ENCODE measurements around the gene CRB3. TPM values are rescaled to one million over a fixed set of nuclear protein-coding genes. Genes with fewer than 3 reads are reported as not detected.
A peak's percentile ranks its signal among the peaks of the same experiment; 100 is the strongest.

Gene CRB3
- total RNA-seq, 4 donors from 2014 or later = 0.75 TPM; not detected in 3

DNA sequence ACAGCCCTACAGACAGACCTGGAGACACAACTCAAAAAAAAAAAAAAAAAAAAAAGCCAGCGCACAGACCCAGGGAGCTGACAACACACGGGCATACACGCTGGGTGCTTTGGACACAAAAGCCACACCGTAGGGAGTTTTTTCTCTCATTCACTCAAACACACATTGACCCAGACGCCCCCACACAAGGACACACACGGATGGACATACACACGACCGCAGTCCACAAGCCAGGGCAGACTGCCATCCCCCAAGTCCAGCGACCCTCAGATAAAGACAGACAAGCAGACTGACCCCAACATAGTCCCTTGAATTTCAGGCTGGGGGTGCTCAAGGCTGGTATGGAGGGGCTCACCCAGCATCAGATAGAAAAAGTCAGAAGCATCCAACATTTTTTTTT is 50.0 kb downstream of the CRB3 start:
- no peaks in the 10 kb centered on the region for H3K27me3 ChIP-seq
- no peak for ATAC-seq
- H3K36me3 ChIP-seq = no peaks in the 10 kb centered on the region
- no peaks in the 10 kb centered on the region for H3K9me3 ChIP-seq
- H3K27ac ChIP-seq = no peak overlapping the region
- H3K4me1 ChIP-seq = peaks cover 2 to 5% of the 10 kb centered on the region in 2 donors
- intact Hi-C loops (cut with DNase I; ENCODE audit: low total_unique reads) (no loop called here), in situ Hi-C loops (cut with MboI; ENCODE audit: low sequenced_read_pairs in 4 of 4) (loop anchor here in 3 of 4 donors (10.0 to 25.0 kb wide), 3 partner anchors 121 to 348 kb away; partner anchors contain the start of genes GPR108 (in 1 of the 3) and TRIP10 (in 1 of the 3))
- TF ChIP-seq POLR2A (IDR thresholded peaks at IDR 0.05) = no peak
- TF ChIP-seq, protein P1, sequence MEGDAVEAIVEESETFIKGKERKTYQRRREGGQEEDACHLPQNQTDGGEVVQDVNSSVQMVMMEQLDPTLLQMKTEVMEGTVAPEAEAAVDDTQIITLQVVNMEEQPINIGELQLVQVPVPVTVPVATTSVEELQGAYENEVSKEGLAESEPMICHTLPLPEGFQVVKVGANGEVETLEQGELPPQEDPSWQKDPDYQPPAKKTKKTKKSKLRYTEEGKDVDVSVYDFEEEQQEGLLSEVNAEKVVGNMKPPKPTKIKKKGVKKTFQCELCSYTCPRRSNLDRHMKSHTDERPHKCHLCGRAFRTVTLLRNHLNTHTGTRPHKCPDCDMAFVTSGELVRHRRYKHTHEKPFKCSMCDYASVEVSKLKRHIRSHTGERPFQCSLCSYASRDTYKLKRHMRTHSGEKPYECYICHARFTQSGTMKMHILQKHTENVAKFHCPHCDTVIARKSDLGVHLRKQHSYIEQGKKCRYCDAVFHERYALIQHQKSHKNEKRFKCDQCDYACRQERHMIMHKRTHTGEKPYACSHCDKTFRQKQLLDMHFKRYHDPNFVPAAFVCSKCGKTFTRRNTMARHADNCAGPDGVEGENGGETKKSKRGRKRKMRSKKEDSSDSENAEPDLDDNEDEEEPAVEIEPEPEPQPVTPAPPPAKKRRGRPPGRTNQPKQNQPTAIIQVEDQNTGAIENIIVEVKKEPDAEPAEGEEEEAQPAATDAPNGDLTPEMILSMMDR (IDR thresholded peaks at IDR 0.05 in 4 of 5, conservative IDR thresholded peaks at IDR 0.05 in 1 of 5) = no peak
- no peak for DNase-seq
- H3K4me3 ChIP-seq = no peak overlapping the region

DNA sequence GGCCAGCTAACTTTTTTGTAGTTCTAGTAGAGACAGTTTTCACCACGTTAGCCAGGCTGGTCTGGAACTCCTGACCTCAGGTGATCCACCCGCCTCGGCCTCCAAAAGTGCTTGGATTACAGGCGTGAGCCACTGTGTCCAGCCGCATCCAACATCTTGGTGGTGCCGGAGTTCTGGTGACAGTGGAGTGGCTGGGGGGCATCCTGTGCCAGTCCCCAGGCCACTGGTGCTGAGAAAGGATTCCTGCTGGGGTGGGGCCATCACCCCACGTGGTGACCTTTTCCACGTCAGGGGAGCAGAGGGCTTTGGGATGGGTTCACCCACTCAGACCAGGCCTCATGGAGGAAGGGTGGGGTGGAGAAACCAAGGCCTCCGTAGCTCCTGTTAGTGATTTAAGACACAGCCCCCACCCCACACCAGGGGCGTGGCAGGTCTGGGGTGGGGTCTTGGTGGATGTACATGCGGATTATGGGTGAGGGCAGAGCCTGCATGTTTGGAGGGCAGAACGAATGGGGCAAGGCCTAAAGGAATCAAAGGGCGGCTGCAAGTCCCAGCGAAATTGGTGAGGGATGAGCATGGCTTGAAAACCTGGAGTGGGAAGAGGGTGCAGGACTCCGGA is 51.0 kb downstream of the CRB3 start:
- no peaks in the 10 kb centered on the region for H3K36me3 ChIP-seq
- H3K4me1 ChIP-seq = peaks cover 0 to 2% of the 10 kb centered on the region in 2 donors
- no peak for DNase-seq
- ATAC-seq = no peak
- no peak overlapping the region for H3K27ac ChIP-seq
- in situ Hi-C loops (cut with MboI; ENCODE audit: low sequenced_read_pairs in 4 of 4) (loop anchor here in 3 of 4 donors (10.0 to 25.0 kb wide), 3 partner anchors 120 to 347 kb away; partner anchors contain the start of genes GPR108 (in 1 of the 3) and TRIP10 (in 1 of the 3)), intact Hi-C loops (cut with DNase I; ENCODE audit: low total_unique reads) (no loop called here)
- H3K4me3 ChIP-seq = no peak overlapping the region
- TF ChIP-seq POLR2A (IDR thresholded peaks at IDR 0.05) = no peak
- TF ChIP-seq, protein P1 (IDR thresholded peaks at IDR 0.05 in 4 of 5, conservative IDR thresholded peaks at IDR 0.05 in 1 of 5) = no peak
- H3K9me3 ChIP-seq = no peaks in the 10 kb centered on the region
- no peaks in the 10 kb centered on the region for H3K27me3 ChIP-seq

DNA sequence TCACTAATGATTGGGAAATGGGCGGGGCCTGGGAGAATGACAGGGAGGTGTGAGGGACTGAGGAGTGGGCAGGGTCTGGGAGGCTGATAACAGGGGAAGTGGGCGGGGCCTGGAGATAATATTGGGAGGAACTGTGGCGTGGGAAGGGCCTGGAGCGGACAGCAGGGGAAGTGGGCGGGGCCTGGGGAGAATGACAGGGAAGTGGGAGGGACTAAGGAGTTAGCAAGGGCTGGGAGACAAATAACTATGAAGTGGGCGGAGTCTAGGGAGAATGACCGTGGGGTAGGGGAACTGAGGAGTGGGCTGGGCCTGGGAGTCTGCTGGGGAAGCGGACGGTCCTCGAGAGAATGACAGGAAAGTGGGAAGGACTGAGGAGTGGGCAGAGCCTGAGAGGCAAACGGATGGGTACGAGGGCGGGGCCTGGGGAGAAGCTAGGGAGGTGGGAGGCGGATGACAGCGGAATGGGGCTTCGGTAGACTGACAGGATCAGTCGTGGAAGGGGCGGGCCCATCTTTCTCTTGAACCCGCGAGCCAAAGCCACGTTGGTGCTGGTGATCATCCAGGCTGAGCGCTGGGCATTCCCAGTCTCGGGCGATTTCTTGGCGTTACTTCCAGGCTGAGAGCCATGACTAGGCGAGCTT is 52.1 kb downstream of the CRB3 start:
- no peaks in the 10 kb centered on the region for H3K27me3 ChIP-seq
- in situ Hi-C loops (cut with MboI; ENCODE audit: low sequenced_read_pairs in 4 of 4) (loop anchor here in 3 of 4 donors (10.0 to 25.0 kb wide), 3 partner anchors 119 to 346 kb away; partner anchors contain the start of genes GPR108 (in 1 of the 3) and TRIP10 (in 1 of the 3)), intact Hi-C loops (cut with DNase I; ENCODE audit: low total_unique reads) (loop anchor here (2.0 kb wide), 3 partner anchors 15 to 347 kb away; partner anchors contain the start of genes GPR108 and TNFSF9)
- H3K27ac ChIP-seq = peak overlapping the region; percentile 64 to 82 (median 73)
- H3K36me3 ChIP-seq = no peaks in the 10 kb centered on the region
- peak; percentile 89 to 93 for ATAC-seq
- H3K4me3 ChIP-seq = peak overlapping the region; percentile 63 to 82 (median 76)
- H3K4me1 ChIP-seq = peaks cover 0 to 2% of the 10 kb centered on the region in 2 donors
- DNase-seq = peak; percentile 80 to 81
- peak; percentile 9 to 41 for TF ChIP-seq POLR2A (IDR thresholded peaks at IDR 0.05)
- TF ChIP-seq, protein P1 (IDR thresholded peaks at IDR 0.05 in 4 of 5, conservative IDR thresholded peaks at IDR 0.05 in 1 of 5) = no peak
- H3K9me3 ChIP-seq = no peaks in the 10 kb centered on the region

Small RNA genes lying within 50 kb of the gene (microRNA-seq; reads per million reads assigned to microRNA genes)
- gene MIR3940 (ENCODE audit: borderline replicate concordance in 2 of 2) = 5.1 to 5.9 reads per million in 2 donors

Other genes starting within 250 kb of the CRB3 start
- gene MLLT1, start 184.3 kb upstream of the CRB3 start, total RNA-seq = 10 to 100 TPM; 13.9 to 37.7 (median 24.4) TPM
- gene ACER1, start 130.7 kb upstream of the CRB3 start, total RNA-seq = not detected
- 100 to 1,000 TPM; 143 to 168 (median 163) TPM for gene CLPP, start 102.7 kb upstream of the CRB3 start, total RNA-seq
- 100 to 1,000 TPM in 1 of 4 donors, 10 to 100 TPM in 3; 42.2 to 112 (median 90.4) TPM for gene ALKBH7, start 91.5 kb upstream of the CRB3 start, total RNA-seq
- gene PSPN, start 88.3 kb upstream of the CRB3 start, total RNA-seq = under 1 TPM; 0.15 to 0.75 (median 0.43) TPM
- 10 to 100 TPM; 11.4 to 34.8 (median 22.4) TPM for gene GTF2F1, start 71.1 kb upstream of the CRB3 start, total RNA-seq
- gene KHSRP, start 39.5 kb upstream of the CRB3 start, total RNA-seq = 100 to 1,000 TPM in 1 of 4 donors, 10 to 100 TPM in 3; 49.1 to 124 (median 85.6) TPM
- under 1 TPM in 1 of 4 donors, not detected in 3; 0.42 TPM for gene SLC25A41, start 30.5 kb upstream of the CRB3 start, total RNA-seq
- 10 to 100 TPM; 61.7 to 73.6 (median 65.0) TPM for gene SLC25A23, start 4.5 kb upstream of the CRB3 start, total RNA-seq
- 1 to 10 TPM in 1 of 4 donors, under 1 TPM in 2, not detected in 1; 0.27 to 1.2 (median 0.29) TPM for gene DENND1C, start 17.5 kb downstream of the CRB3 start, total RNA-seq
- 1 to 10 TPM; 1.7 to 2.5 (median 2.0) TPM for gene TUBB4A, start 38.0 kb downstream of the CRB3 start, total RNA-seq
- gene TNFSF9, start 66.8 kb downstream of the CRB3 start, total RNA-seq = 1 to 10 TPM in 2 of 4 donors, not detected in 2; 1.1 to 1.8 TPM
- not detected for gene CD70, start 126.9 kb downstream of the CRB3 start, total RNA-seq
- gene TNFSF14, start 205.9 kb downstream of the CRB3 start, total RNA-seq = not detected